MCF 10A (cell line): ENCODE data around the gene ZNF597. TPM values are rescaled to one million over a fixed set of nuclear protein-coding genes. Genes with fewer than 3 reads are reported as not detected.

Source experiments
- BruUV-seq: library from RNA; stranded (reverse); fragments of 400-500 nt; replicated peaks from 2 replicates; lab custom pipeline; 2021; lab: Mats Ljungman, UMichigan
- CTCF ChIA-PET: fragments of 300-600 bp; sonication (Branson Sonifier 250); formaldehyde crosslinking; extraction: SDS; loops from one replicate; lab custom pipeline; 2021; ENCODE audit warnings: antibody characterized with exemption, inconsistent platforms; lab: Yijun Ruan, JAX
- POLR2A ChIA-PET: fragments of 300-600, 350-650 bp; sonication (Branson Sonifier 250); formaldehyde crosslinking; extraction: SDS; loops from one replicate; lab custom pipeline; 2020; ENCODE audit warnings: antibody characterized with exemption, inconsistent platforms; lab: Yijun Ruan, JAX
- DNase-seq: peaks from one replicate; pipeline ENCODE4 v3.0.0-alpha.2; 2018; ENCODE audit not compliant: unreplicated experiment
- H3K27ac Mint-ChIP-seq: one replicate; pipeline ENCODE4 v1.8.0; 2022; ENCODE audit warnings: mild to moderate bottlenecking, low read depth, mixed read lengths; ENCODE audit not compliant: unreplicated experiment
- H3K27me3 Mint-ChIP-seq: one replicate; pipeline ENCODE4 v1.8.0; 2022; ENCODE audit warnings: mixed read lengths; ENCODE audit not compliant: insufficient read depth, unreplicated experiment
- H3K36me3 Mint-ChIP-seq: one replicate; pipeline ENCODE4 v1.8.0; 2022; ENCODE audit warnings: mild to moderate bottlenecking, moderate library complexity, mixed read lengths; ENCODE audit not compliant: insufficient read depth, unreplicated experiment
- H3K4me1 Mint-ChIP-seq: one replicate; pipeline ENCODE4 v1.8.0; 2022; ENCODE audit warnings: mixed read lengths; ENCODE audit not compliant: insufficient read depth, unreplicated experiment
- H3K4me3 Mint-ChIP-seq: one replicate; pipeline ENCODE4 v1.8.0; 2022; ENCODE audit warnings: mild to moderate bottlenecking, moderate library complexity, mixed read lengths; ENCODE audit not compliant: unreplicated experiment
- H3K9me3 Mint-ChIP-seq: one replicate; pipeline ENCODE4 v1.8.0; 2022; ENCODE audit warnings: mixed read lengths; ENCODE audit not compliant: unreplicated experiment
- CTCF ChIP-seq: fragments of 200-600 bp; IDR thresholded peaks from one replicate; pipeline ENCODE4 v1.8.0; 2022; ENCODE audit warnings: antibody characterized with exemption, mild to moderate bottlenecking; ENCODE audit not compliant: unreplicated experiment
- intact Hi-C: fragments of 100-400 bp; cut with micrococcal nuclease; formaldehyde crosslinking; loops from 2 replicates; pipeline ENCODE4 v1.14.1; 2022
- total RNA-seq: library from RNA; stranded (reverse); gene quantifications from 2 replicates; pipeline ENCODE4 v1.2.3, GENCODE V29; 2022

The ZNF597 gene
- total RNA-seq, 1 experiment from 2014 or later = 2.3 TPM

- TF ChIP-seq CTCF = no peak
- H3K27ac Mint-ChIP-seq = peak overlapping the region; percentile 91
- POLR2A ChIA-PET = interaction anchor here (0.8 to 4.2 kb wide), 13 partner anchors 10 to 268 kb away, joined by 3 to 53 read pairs (median 6); partner anchors contain the start of genes NAA60, TIGD7, ZNF213 and ZNF263
- BruUV-seq = no TSS peak
- intact Hi-C loops = loop anchor here (2.0 kb wide), 2 partner anchors 57 to 219 kb away; no protein-coding TSS in a partner anchor
- peaks cover 57% of the 10 kb centered on the region for H3K36me3 Mint-ChIP-seq
- H3K27me3 Mint-ChIP-seq = no peaks in the 10 kb centered on the region
- peaks cover 26% of the 10 kb centered on the region for H3K9me3 Mint-ChIP-seq
- no peak for DNase-seq
- CTCF ChIA-PET = interaction anchor here (0.6 to 1.1 kb wide), 3 partner anchors 17 to 165 kb away, joined by 3 to 4 read pairs (median 3); no protein-coding TSS in a partner anchor
- H3K4me1 Mint-ChIP-seq = peaks cover 6% of the 10 kb centered on the region
- H3K4me3 Mint-ChIP-seq = peak overlapping the region; percentile 92
Measured at GRCh38 chr16:3401719-3402397, 41.4 kb downstream of the ZNF597 start.

GRCh38 chr16:3400779-3401688 is 42.3 kb downstream of the ZNF597 start, which contains the start of the genes ZNF174 and ZSCAN32:
TSS of gene ZNF174 (plus strand) at chr16:3401215. CDS start at chr16:3402005, 790 bp downstream.
TSS of gene ZSCAN32 (minus strand) at chr16:3401004. CDS start at chr16:3397557, 3,447 bp downstream.
- Mint-ChIP-seq H3K27ac (peak within 1 kb of the TSS; percentile 91), H3K36me3 (peaks cover 57% of the 10 kb centered on the region), H3K27me3 (no peaks in the 10 kb centered on the region), H3K4me3 (peak within 1 kb of the TSS; percentile 92), H3K4me1 (peaks cover 11% of the 10 kb centered on the region), H3K9me3 (peaks cover 26% of the 10 kb centered on the region)
- POLR2A ChIA-PET = interaction anchor here (0.5 to 4.2 kb wide), 30 partner anchors 8 to 267 kb away, joined by 3 to 53 read pairs (median 4); partner anchors contain the start of genes NAA60, TIGD7, ZNF213 and ZNF263
- CTCF ChIA-PET = interaction anchor here (0.6 to 1.1 kb wide), 4 partner anchors 17 to 90 kb away, joined by 3 to 4 read pairs (median 3); no protein-coding TSS in a partner anchor
- intact Hi-C loops = loop anchor here (2.0 kb wide), 2 partner anchors 58 to 218 kb away; no protein-coding TSS in a partner anchor
- TSS peak; percentile 54 for BruUV-seq
- TF ChIP-seq CTCF = no peak
- peak; percentile 99 for DNase-seq

GRCh38 chr16:3400446-3400778 is 42.9 kb downstream of the ZNF597 start:
- Mint-ChIP-seq H3K4me3 (peak overlapping the region; percentile 92), H3K36me3 (peaks cover 57% of the 10 kb centered on the region), H3K27me3 (no peaks in the 10 kb centered on the region), H3K9me3 (peaks cover 30% of the 10 kb centered on the region), H3K27ac (peak overlapping the region; percentile 91), H3K4me1 (peaks cover 12% of the 10 kb centered on the region)
- TF ChIP-seq CTCF = no peak
- intact Hi-C loops = loop anchor here (2.0 kb wide), 2 partner anchors 58 to 218 kb away; no protein-coding TSS in a partner anchor
- DNase-seq = no peak
- TSS peak; percentile 64 for BruUV-seq
- ChIA-PET POLR2A (interaction anchor here (0.5 to 4.2 kb wide), 23 partner anchors 8 to 250 kb away, joined by 3 to 53 read pairs (median 5); partner anchors contain the start of genes NAA60, TIGD7, ZNF263 and ZNF597), CTCF (interaction anchor here (0.6 to 1.1 kb wide), 3 partner anchors 17 to 89 kb away, joined by 3 to 4 read pairs (median 3); no protein-coding TSS in a partner anchor)
